Esophagus muscularis mucosa (tissue), 3 donors: ENCODE data around the gene RNF175.
"Not testable (repeated sequence)": the region's sequence is repeated elsewhere in the genome, so short reads cannot be mapped to it uniquely, and the experiment has no call there.

ENCODE experiments used
- CTCF ChIP-seq, 3 experiments: fragments of 200-600 bp in 2 of 3; fragments of 450-650 bp in 1 of 3; sonication (generic) in 2 of 3; IDR thresholded peaks; one replicate each; pipeline ENCODE4 v1.5.1; 2017 to 2019; ENCODE audit warnings: antibody characterized with exemption in 3 of 3, mild to moderate bottlenecking in 2 of 3, moderate library complexity in 1 of 3
- POLR2AphosphoS5 ChIP-seq, 2 donors: sonication (generic); formaldehyde crosslinking; IDR thresholded peaks; one replicate each; pipeline ENCODE4 v1.6.1; 2017; ENCODE audit warnings: antibody characterized with exemption in 2 of 2

- TF ChIP-seq CTCF, POLR2AphosphoS5 (IDR thresholded peaks at IDR 0.05): not testable (repeated sequence)
Measured at GRCh38 chr4:153666505-153666904, 93.3 kb downstream of the RNF175 start.
